ENCODE measurements around the gene AMMECR1L. TPM values are rescaled to one million over a fixed set of nuclear protein-coding genes. Genes with fewer than 3 reads are reported as not detected.
"Not testable (repeated sequence)": the region's sequence is repeated elsewhere in the genome, so short reads cannot be mapped to it uniquely, and the experiment has no call there.

Gene AMMECR1L
- total RNA-seq, result 10.2 and 18.7 TPM in 2 replicates

- peak; percentile 67 to 76 for DNase-seq (ENCODE audit: low read depth in 2 of 2)
Measured at GRCh38 chr2:127885780-127886592, at the start of gene AMMECR1L. AMMECR1L (minus strand) TSS chr2:127885956; CDS start chr2:127874234, 11,722 bp downstream.

GRCh38 chr2:127935337-127935736 is 49.6 kb upstream of the AMMECR1L start:
- no peak for DNase-seq (ENCODE audit: low read depth in 2 of 2)

- DNase-seq (ENCODE audit: low read depth in 2 of 2), result peak; percentile 2 to 37
Measured at GRCh38 chr2:127932199-127932876, 46.6 kb upstream of the AMMECR1L start.

GRCh38 chr2:127929449-127929848 is 43.7 kb upstream of the AMMECR1L start:
- no peak for DNase-seq (ENCODE audit: low read depth in 2 of 2)

GRCh38 chr2:127927384-127927783 is 41.6 kb upstream of the AMMECR1L start:
- DNase-seq (ENCODE audit: low read depth in 2 of 2), result no peak

GRCh38 chr2:127917916-127918315 is 32.2 kb upstream of the AMMECR1L start:
- no peak for DNase-seq (ENCODE audit: low read depth in 2 of 2)

- DNase-seq (ENCODE audit: low read depth in 2 of 2), result no peak
Measured at GRCh38 chr2:127913808-127914457, 28.2 kb upstream of the AMMECR1L start.

GRCh38 chr2:127911737-127912136 is 26.0 kb upstream of the AMMECR1L start:
- no peak for DNase-seq (ENCODE audit: low read depth in 2 of 2)

GRCh38 chr2:127910415-127910814 is 24.7 kb upstream of the AMMECR1L start:
- DNase-seq (ENCODE audit: low read depth in 2 of 2), result no peak

- no peak for DNase-seq (ENCODE audit: low read depth in 2 of 2)
Measured at GRCh38 chr2:127909019-127909418, 23.3 kb upstream of the AMMECR1L start.

- not testable (repeated sequence) for DNase-seq (ENCODE audit: low read depth in 2 of 2)
Measured at GRCh38 chr2:127907733-127908400, 22.1 kb upstream of the AMMECR1L start.

GRCh38 chr2:127906206-127906926 is 20.6 kb upstream of the AMMECR1L start:
- no peak for DNase-seq (ENCODE audit: low read depth in 2 of 2)

- no peak for DNase-seq (ENCODE audit: low read depth in 2 of 2)
Measured at GRCh38 chr2:127901339-127902056, 15.7 kb upstream of the AMMECR1L start.

GRCh38 chr2:127897531-127898211 is 11.9 kb upstream of the AMMECR1L start:
- DNase-seq (ENCODE audit: low read depth in 2 of 2), result peak in 1 of 2 donors; percentile 55

- DNase-seq (ENCODE audit: low read depth in 2 of 2), result no peak
Measured at GRCh38 chr2:127893494-127893893, 7.7 kb upstream of the AMMECR1L start.

- DNase-seq (ENCODE audit: low read depth in 2 of 2), result no peak
Measured at GRCh38 chr2:127893033-127893432, 7.3 kb upstream of the AMMECR1L start.

- DNase-seq (ENCODE audit: low read depth in 2 of 2), result no peak
Measured at GRCh38 chr2:127891811-127892210, 6.1 kb upstream of the AMMECR1L start.

GRCh38 chr2:127890756-127891155 is 5.0 kb upstream of the AMMECR1L start:
- not testable (repeated sequence) for DNase-seq (ENCODE audit: low read depth in 2 of 2)

- no peak for DNase-seq (ENCODE audit: low read depth in 2 of 2)
Measured at GRCh38 chr2:127888772-127889171, 3.0 kb upstream of the AMMECR1L start.

- DNase-seq (ENCODE audit: low read depth in 2 of 2), result no peak
Measured at GRCh38 chr2:127887776-127888130, 2.0 kb upstream of the AMMECR1L start.

Data from lung microvascular endothelial cell (primary cell).